ENCODE measurements around the gene OLFML2B. TPM values are rescaled to one million over a fixed set of nuclear protein-coding genes. Genes with fewer than 3 reads are reported as not detected.

OLFML2B gene
- total RNA-seq, 4 donors from 2014 or later = 12.5 to 27.2 (median 16.8) TPM

DNA sequence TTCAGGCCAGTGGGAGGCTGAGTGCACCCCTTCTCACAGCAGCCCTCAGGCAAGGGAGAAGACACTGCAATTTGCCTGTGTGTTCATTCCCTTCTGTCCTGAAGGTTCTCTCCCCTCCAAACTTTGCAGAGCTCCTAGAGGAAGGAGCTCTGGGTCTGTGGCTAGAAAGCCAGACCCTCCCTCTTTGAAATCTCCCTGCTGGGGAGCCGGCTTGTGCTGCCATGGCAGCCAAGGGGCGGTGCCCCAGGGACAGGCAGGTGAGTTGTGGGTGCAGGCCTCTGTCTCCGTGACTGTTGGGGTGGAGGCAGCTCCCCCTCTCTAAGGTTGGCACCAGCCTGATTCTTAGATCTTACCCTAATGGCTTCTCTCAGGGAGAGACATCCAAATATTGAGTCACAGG, 53.0 kb downstream of the OLFML2B start:
- DNase-seq (ENCODE audit: low spot score) (no peak), ATAC-seq (ENCODE audit: low FRiP score) (peak; percentile 46)
- TF ChIP-seq, protein P1, sequence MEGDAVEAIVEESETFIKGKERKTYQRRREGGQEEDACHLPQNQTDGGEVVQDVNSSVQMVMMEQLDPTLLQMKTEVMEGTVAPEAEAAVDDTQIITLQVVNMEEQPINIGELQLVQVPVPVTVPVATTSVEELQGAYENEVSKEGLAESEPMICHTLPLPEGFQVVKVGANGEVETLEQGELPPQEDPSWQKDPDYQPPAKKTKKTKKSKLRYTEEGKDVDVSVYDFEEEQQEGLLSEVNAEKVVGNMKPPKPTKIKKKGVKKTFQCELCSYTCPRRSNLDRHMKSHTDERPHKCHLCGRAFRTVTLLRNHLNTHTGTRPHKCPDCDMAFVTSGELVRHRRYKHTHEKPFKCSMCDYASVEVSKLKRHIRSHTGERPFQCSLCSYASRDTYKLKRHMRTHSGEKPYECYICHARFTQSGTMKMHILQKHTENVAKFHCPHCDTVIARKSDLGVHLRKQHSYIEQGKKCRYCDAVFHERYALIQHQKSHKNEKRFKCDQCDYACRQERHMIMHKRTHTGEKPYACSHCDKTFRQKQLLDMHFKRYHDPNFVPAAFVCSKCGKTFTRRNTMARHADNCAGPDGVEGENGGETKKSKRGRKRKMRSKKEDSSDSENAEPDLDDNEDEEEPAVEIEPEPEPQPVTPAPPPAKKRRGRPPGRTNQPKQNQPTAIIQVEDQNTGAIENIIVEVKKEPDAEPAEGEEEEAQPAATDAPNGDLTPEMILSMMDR (IDR thresholded peaks at IDR 0.05) = no peak

DNA sequence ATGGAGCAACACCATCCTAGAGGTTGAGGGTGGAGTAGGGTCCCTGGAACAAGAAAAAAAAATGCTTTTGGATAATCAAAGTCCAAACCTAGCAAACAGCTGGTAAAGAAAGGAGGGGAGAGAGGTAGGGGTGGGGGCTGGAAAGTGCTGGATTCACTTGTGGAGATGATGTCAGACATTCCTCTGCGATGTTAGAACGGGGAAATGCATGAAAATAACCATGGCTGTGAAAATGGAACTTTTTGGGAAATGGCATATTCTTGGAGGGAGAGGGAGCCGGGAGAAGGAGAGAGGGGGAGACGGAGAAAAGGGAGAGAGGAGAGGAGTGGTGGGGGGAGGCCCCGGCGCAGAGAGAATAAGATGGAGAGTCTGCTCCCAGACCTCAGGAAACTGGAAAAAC, 53.6 kb downstream of the OLFML2B start:
- ATAC-seq (ENCODE audit: low FRiP score) (no peak), DNase-seq (ENCODE audit: low spot score) (no peak)
- TF ChIP-seq, protein P1 (IDR thresholded peaks at IDR 0.05) = no peak

DNA sequence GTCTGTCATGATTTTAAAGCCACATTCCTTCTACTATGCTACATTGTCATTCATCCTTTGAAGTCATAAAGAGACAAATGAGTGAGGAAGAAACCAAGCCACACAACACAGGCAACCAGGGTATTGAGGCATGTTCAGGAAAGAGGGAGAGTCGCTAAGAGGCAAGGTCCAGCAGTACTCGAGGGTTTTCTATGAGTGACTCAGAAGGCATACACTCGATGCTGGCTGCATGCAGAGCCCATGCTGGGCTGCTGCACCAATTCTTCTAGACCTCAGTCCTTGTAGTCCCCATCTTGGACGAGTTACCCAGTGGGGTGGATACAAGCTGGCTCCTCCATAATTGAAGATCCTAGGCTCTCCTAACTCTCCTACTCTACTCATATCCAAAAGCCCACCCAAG, 57.6 kb downstream of the OLFML2B start:
- ATAC-seq (ENCODE audit: low FRiP score) (no peak), DNase-seq (ENCODE audit: low spot score) (no peak)
- TF ChIP-seq, protein P1 (IDR thresholded peaks at IDR 0.05) = no peak

DNA sequence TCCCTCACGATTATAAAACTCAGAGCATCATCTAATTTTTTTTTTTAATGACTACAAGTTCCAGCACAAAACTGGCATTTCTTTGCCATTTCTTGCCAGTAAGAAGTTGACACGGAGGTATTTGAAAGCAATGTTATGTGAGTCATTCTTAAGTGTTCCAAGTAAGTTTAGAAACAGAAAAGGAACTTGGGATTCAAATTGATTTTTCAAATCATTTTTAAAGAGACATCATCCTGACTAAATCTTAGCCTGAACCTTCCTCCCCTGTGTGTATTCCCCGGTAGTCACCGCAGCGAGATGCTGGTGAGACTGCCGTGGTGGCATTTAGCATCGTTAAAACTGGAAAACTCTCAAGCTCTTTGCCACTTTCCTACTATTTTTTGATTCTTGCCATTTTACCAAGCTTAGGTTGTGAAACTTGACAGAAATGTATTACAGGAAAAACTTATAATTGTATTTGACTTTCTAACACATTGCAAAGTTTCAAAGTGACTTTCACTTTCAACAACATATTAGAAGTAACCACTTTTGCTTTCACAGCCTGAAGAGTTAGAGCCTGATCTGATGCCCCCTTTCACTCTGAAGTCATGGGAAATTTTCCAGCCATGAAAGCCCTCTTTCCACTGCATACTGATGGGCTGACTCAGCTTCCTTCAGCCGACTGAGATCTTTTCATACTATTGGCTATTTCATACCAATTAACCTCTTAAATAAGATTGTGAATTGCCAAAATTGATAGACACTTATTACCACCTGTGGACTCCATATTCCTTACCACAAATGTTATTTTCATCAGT, 61.4 kb downstream of the OLFML2B start:
- TF ChIP-seq, protein P1 (IDR thresholded peaks at IDR 0.05) = no peak
- DNase-seq (ENCODE audit: low spot score) = no peak
- peak; percentile 78 for ATAC-seq (ENCODE audit: low FRiP score)

DNA sequence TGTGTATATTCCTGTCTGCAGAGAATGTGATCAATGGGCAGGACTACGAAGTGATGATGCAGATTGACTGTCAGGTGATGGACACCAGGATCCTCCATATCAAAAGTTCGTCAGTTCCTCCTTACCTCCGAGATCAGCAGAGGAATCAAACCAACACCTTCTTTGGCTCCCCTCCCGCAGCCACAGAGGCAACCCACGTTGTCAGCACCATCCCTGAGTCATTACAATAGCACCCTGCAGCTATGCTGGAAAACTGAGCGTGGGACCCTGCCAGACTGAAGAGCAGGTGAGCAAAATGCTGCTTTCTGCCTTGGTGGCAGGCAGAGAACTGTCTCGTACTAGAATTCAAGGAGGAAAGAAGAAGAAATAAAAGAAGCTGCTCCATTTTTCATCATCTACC, 65.2 kb downstream of the OLFML2B start:
- DNase-seq (ENCODE audit: low spot score) = no peak
- TF ChIP-seq, protein P1 (IDR thresholded peaks at IDR 0.05) = no peak
- no peak for ATAC-seq (ENCODE audit: low FRiP score)

DNA sequence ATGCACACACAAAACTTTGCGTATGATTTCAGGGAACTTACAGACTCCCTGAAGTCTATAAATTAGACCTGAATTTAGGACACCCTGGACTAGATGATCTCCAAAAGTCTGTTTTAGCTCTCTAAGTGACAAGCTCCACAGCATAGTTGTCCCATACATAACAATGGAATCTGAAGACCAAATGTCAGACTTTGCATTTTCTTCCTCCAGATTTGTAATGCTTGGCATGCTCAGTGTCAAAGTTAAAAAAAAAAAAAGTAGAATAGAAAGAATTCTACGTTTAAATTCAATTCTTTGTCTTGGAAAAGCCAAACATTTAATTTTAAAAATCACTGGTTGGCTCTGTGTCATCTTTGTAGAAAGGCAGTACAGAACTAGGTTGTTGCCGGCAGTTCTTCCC, 66.7 kb downstream of the OLFML2B start:
- DNase-seq (ENCODE audit: low spot score) (no peak), ATAC-seq (ENCODE audit: low FRiP score) (no peak)
- TF ChIP-seq, protein P1 (IDR thresholded peaks at IDR 0.05) = no peak

DNA sequence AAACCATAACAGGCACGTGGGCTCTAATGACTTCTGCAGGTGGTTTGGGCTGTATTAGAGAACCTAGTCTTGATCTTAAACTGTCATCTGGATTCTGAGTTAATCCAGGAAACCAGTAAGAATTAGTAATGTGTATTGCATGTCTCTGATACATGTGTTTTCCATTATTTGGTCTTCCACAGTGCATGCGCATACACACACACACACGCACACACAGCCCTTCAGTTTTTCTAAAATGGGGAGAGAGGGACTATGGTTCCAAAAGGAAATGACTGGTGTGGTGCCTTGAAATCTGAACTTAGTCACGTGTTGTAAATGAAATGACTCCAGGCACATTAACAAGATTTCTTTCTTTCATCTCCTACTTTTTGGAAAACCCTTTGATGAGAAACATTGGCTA, 67.6 kb downstream of the OLFML2B start:
- TF ChIP-seq, protein P1 (IDR thresholded peaks at IDR 0.05) = no peak

More for the DNA sequence above, 67.6 kb downstream of the OLFML2B start:
- DNase-seq (ENCODE audit: low spot score) (no peak), ATAC-seq (ENCODE audit: low FRiP score) (no peak)

Measured in omental fat pad (tissue), 4 donors.